HCT116 (cell line): Measurements from ENCODE around the gene ABL1. TPM values are rescaled to one million over a fixed set of nuclear protein-coding genes. Genes with fewer than 3 reads are reported as not detected.

ENCODE experiments used
- ATAC-seq: fragments of 200-7000 bp; cut with Tn5 transposase; 2 replicates; pipeline ENCODE4 v1.9.1; 2020; ENCODE audit warnings: mild to moderate bottlenecking, moderate library complexity
- BruUV-seq: library from RNA; stranded (reverse); fragments of 400-500 nt; replicated peaks from 2 replicates; lab custom pipeline; 2021; lab: Mats Ljungman, UMichigan
- CTCF ChIA-PET: fragments of 300-600 bp; sonication (Branson Sonifier 250); formaldehyde crosslinking; loops from one replicate; lab custom pipeline; 2021; ENCODE audit warnings: antibody characterized with exemption; lab: Charles Lee
- POLR2A ChIA-PET: fragments of 300-600, 350-600 bp; sonication (Branson Sonifier 250); formaldehyde crosslinking; loops from one replicate; lab custom pipeline; 2021; ENCODE audit warnings: antibody characterized with exemption; lab: Charles Lee
- RAD21 ChIA-PET, 2 experiments: fragments of 300-600 bp; sonication (Branson Sonifier 250); formaldehyde crosslinking; loops; one replicate each; lab custom pipeline; 2023; ENCODE audit warnings: low total read pairs in 2 of 2; ENCODE audit not compliant: uncharacterized antibody in 2 of 2, unreplicated experiment in 2 of 2, low non-redundant PET in 1 of 2; lab: Charles Lee
- DNase-seq: peaks from one replicate; pipeline ENCODE4 v3.0.0-alpha.2; 2010; ENCODE audit warnings: low read depth, low spot score
- H2AFZ ChIP-seq: fragments of 200-600 bp; shearing (Covaris generic), sonication (generic); 2 replicates; pipeline ENCODE4 v1.6.1; 2017; ENCODE audit warnings: low read depth, mixed run types, mixed read lengths, antibody characterized with exemption, low read length; ENCODE audit not compliant: poor library complexity, severe bottlenecking
- H3K27ac ChIP-seq: 2 replicates; pipeline ENCODE4 v1.5.1; 2012; ENCODE audit warnings: low read depth, low read length
- H3K27me3 ChIP-seq: fragments of 200-600 bp; sonication (generic); 2 replicates; pipeline ENCODE4 v1.6.1; 2016; ENCODE audit warnings: mixed run types, low read length, mixed read lengths; ENCODE audit not compliant: insufficient read depth
- H3K36me3 ChIP-seq, 2 experiments: fragments of 200-500 bp in 1 of 2; fragments of 200-600 bp in 1 of 2; sonication (Bioruptor generic) in 1 of 2; sonication (generic) in 1 of 2; 2 replicates each; pipeline versions ENCODE4 v1.5.1 to v1.6.1; 2014 to 2016; ENCODE audit warnings: low read length in 2 of 2, inconsistent platforms in 1 of 2, mixed read lengths in 1 of 2, mixed run types in 1 of 2; ENCODE audit not compliant: insufficient read depth in 2 of 2, control insufficient read depth in 1 of 2
- H3K4me1 ChIP-seq, 2 experiments: fragments of 200-600 bp in 1 of 2; sonication (generic) in 1 of 2; 2 replicates each; pipeline versions ENCODE4 v1.5.1 to v1.6.1; 2012 to 2017; ENCODE audit warnings: low read length in 2 of 2, inconsistent platforms in 1 of 2, mild to moderate bottlenecking in 1 of 2, mixed read lengths in 1 of 2, mixed run types in 1 of 2, moderate library complexity in 1 of 2; ENCODE audit not compliant: insufficient read depth in 2 of 2, control insufficient read depth in 1 of 2
- H3K4me2 ChIP-seq: fragments of 200-600 bp; sonication (generic); 2 replicates; pipeline ENCODE4 v1.6.1; 2017; ENCODE audit warnings: mixed run types, low read length, mixed read lengths
- H3K4me3 ChIP-seq, 2 experiments: fragments of 200-600 bp in 1 of 2; sonication (generic) in 1 of 2; replicated peaks in 1 of 2; 2 replicates each; pipeline ENCODE4 v1.5.1; 2011 to 2016; ENCODE audit warnings: low read length in 2 of 2, control low read depth in 1 of 2, low read depth in 1 of 2, mild to moderate bottlenecking in 1 of 2, mixed read lengths in 1 of 2, mixed run types in 1 of 2
- H3K79me2 ChIP-seq: fragments of 200-600 bp; sonication (generic); 2 replicates; pipeline ENCODE4 v1.6.1; 2017; ENCODE audit warnings: mild to moderate bottlenecking, mixed run types, low read length, moderate library complexity, mixed read lengths; ENCODE audit not compliant: insufficient read depth
- H3K9ac ChIP-seq: fragments of 200-600 bp; sonication (generic); 2 replicates; pipeline ENCODE4 v1.6.1; 2016; ENCODE audit warnings: low read length, mixed read lengths
- H3K9me2 ChIP-seq: fragments of 200-600 bp; sonication (generic), shearing (Covaris generic); 2 replicates; pipeline ENCODE4 v1.6.1; 2017; ENCODE audit warnings: mixed run types, mild to moderate bottlenecking, moderate library complexity; ENCODE audit not compliant: insufficient read depth
- H3K9me3 ChIP-seq, 2 experiments: fragments of 200-500 bp in 1 of 2; fragments of 200-600 bp in 1 of 2; sonication (Bioruptor generic) in 1 of 2; sonication (generic) in 1 of 2; 2 replicates each; pipeline ENCODE4 v1.6.1; 2014 to 2017; ENCODE audit warnings: low read length in 2 of 2, mixed read lengths in 2 of 2, inconsistent platforms in 1 of 2, low read depth in 1 of 2, mild to moderate bottlenecking in 1 of 2, mixed run types in 1 of 2, moderate library complexity in 1 of 2; ENCODE audit not compliant: control insufficient read depth in 1 of 2, insufficient read depth in 1 of 2
- H4K20me1 ChIP-seq: fragments of 200-600 bp; sonication (generic), shearing (Covaris generic); 2 replicates; pipeline ENCODE4 v1.6.1; 2017; ENCODE audit warnings: mixed run types, mild to moderate bottlenecking, moderate library complexity; ENCODE audit not compliant: insufficient read depth
- CBX3 ChIP-seq: IDR thresholded peaks from 2 replicates; pipeline ENCODE4 v1.6.1; 2012; ENCODE audit warnings: low read depth
- CEBPB ChIP-seq: IDR thresholded peaks from 2 replicates; pipeline ENCODE4 v1.6.1; 2012; ENCODE audit warnings: low read depth
- CTCF ChIP-seq, 3 experiments: fragments of 200-600 bp in 1 of 3; sonication (generic) in 1 of 3; IDR thresholded peaks in 2 of 3; conservative IDR thresholded peaks in 1 of 3; 2 replicates each; pipeline ENCODE4 v1.5.1; 2012 to 2017; ENCODE audit warnings: low read depth in 2 of 3, low read length in 2 of 3, antibody characterized with exemption in 1 of 3, borderline replicate concordance in 1 of 3, control low read depth in 1 of 3, mild to moderate bottlenecking in 1 of 3, mixed read lengths in 1 of 3, mixed run types in 1 of 3, moderate library complexity in 1 of 3; ENCODE audit not compliant: insufficient read depth in 1 of 3
- EZH2 ChIP-seq: fragments of 200-600 bp; sonication (generic); IDR thresholded peaks from 2 replicates; pipeline ENCODE4 v1.6.1; 2017; ENCODE audit warnings: antibody characterized with exemption, mixed run types
- FOSL1 ChIP-seq: IDR thresholded peaks from 2 replicates; pipeline ENCODE4 v1.6.1; 2012; ENCODE audit warnings: low read depth
- POLR2A ChIP-seq: IDR thresholded peaks from 2 replicates; pipeline ENCODE4 v1.7.0; 2011; ENCODE audit warnings: borderline replicate concordance; ENCODE audit not compliant: insufficient read depth, insufficient read length; ENCODE audit errors: extremely low read depth
- POLR2AphosphoS5 ChIP-seq: IDR thresholded peaks from 2 replicates; pipeline ENCODE4 v1.6.1; 2011; ENCODE audit warnings: mild to moderate bottlenecking, low read depth, low read length, moderate library complexity
- RAD21 ChIP-seq: IDR thresholded peaks from 2 replicates; pipeline ENCODE4 v1.6.1; 2012; ENCODE audit warnings: low read depth, mild to moderate bottlenecking
- YY1 ChIP-seq: IDR thresholded peaks from 2 replicates; pipeline ENCODE4 v1.6.1; 2011; ENCODE audit warnings: low read length, low read depth, moderate library complexity, mild to moderate bottlenecking; ENCODE audit not compliant: insufficient replicate concordance; ENCODE audit errors: extremely low read depth
- intact Hi-C: fragments of 100-400 bp; cut with micrococcal nuclease; formaldehyde crosslinking; loops from 2 replicates; pipeline ENCODE4 v1.10.0; 2022
- total RNA-seq: library from RNA; stranded (reverse); gene quantifications from one replicate; pipeline ENCODE4 v1.2.1, GENCODE V29; 2021; ENCODE audit not compliant: unreplicated experiment

The ABL1 gene
- total RNA-seq, 1 experiment from 2014 or later = 54.7 TPM

DNA sequence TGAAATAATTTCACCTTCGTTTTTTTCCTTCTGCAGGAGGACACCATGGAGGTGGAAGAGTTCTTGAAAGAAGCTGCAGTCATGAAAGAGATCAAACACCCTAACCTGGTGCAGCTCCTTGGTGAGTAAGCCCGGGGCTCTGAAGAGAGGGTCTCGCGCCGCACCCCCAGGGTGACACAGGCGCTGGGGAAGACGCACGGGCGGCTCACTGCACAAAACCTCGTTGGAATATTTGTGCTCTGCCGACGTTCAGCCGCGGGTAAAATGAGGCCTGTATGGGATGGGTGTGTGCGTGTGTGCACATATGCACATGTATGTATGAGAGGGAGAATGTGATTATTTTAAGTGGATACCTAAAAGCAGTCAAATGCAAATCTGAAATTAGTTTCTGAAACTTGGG is 37.0 kb downstream of the ABL1 start:
- no peak overlapping the region for H3K4me2 ChIP-seq
- peaks cover 24% of the 10 kb centered on the region; the same call in 1 of the 2 replicates for H3K79me2 ChIP-seq
- POLR2A ChIA-PET = no interaction called here
- CTCF ChIA-PET = interaction anchor here (3.9 kb wide), 1 partner anchor 127 kb away, joined by 58 read pairs; no protein-coding TSS in a partner anchor
- no peaks in the 10 kb centered on the region for H3K4me1 ChIP-seq
- H3K27ac ChIP-seq = no peak overlapping the region
- H3K9ac ChIP-seq = no peak overlapping the region
- H3K4me3 ChIP-seq = no peak overlapping the region
- TF ChIP-seq FOSL1 = no peak
- TF ChIP-seq YY1 = no peak
- no peak for TF ChIP-seq CEBPB
- no peak for TF ChIP-seq CTCF (IDR thresholded peaks at IDR 0.05 in 2 of 3, conservative IDR thresholded peaks at IDR 0.05 in 1 of 3; ENCODE audit: borderline replicate concordance in 1 of 3, insufficient read depth in 1 of 3, low read depth in 2 of 3, low read length in 2 of 3)
- TF ChIP-seq POLR2A = no peak
- TF ChIP-seq EZH2 = no peak
- TF ChIP-seq CBX3 = no peak
- TF ChIP-seq RAD21 = no peak
- no peak for TF ChIP-seq POLR2AphosphoS5
- RAD21 ChIA-PET = no interaction called here
- no peaks in the 10 kb centered on the region for H3K27me3 ChIP-seq
- H3K36me3 ChIP-seq = peaks cover 22 to 32% of the 10 kb centered on the region in 2 experiments; a peak in 3 of 4 replicates
- BruUV-seq = no TSS peak
- no peaks in the 10 kb centered on the region for H3K9me3 ChIP-seq
- H3K9me2 ChIP-seq = no peaks in the 10 kb centered on the region
- DNase-seq (no peak), ATAC-seq (no peak)
- H4K20me1 ChIP-seq = no peaks in the 10 kb centered on the region; the same call in 1 of the 2 replicates
- intact Hi-C loops = no loop called here
- no peak overlapping the region for H2AFZ ChIP-seq
